ENCODE results near the gene GAD2. TPM values are rescaled to one million over a fixed set of nuclear protein-coding genes. Genes with fewer than 3 reads are reported as not detected.

Gene GAD2
- not detected in 5 replicates for total RNA-seq (2022; extraction: Qiagen RNA extraction; ENCODE audit: low read depth)

DNA sequence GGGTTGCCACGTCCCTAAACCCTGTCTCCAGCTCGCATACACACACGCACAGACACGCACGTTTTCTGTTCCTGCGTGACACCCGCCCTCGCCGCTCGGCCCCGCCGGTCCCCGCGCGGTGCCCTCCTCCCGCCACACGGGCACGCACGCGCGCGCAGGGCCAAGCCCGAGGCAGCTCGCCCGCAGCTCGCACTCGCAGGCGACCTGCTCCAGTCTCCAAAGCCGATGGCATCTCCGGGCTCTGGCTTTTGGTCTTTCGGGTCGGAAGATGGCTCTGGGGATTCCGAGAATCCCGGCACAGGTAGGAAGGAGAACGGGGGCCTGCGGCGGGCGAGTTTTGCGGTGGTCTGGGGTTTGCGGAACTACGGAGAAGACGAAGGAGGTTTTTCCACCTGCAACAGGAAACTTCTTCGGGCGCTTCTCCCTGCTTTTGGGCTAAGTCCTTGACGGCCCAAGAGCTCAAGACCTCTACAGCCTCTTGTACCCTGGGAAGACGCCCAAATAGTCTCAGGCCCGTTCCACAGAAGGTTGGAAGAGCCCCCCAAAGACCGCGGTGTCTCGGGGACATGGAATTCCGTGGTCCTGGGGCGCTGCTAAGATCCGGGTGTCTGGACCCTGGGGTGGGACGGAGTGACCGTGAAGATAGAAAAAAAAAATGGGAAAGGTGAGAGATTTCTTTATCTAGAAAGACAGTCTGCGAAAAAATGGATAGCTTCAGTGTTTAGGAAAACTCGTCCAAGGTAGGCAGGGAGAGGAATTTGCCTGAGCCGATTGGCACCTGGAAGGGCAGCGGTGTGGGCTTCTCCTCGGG, at the start of gene GAD2:
Gene GAD2 (plus strand): TSS at position 190 of the 811 bp plus-strand sequence. CDS start 36 bp downstream, at position 226.

Other genes starting within 250 kb of the GAD2 start
- 7.3 to 8.5 TPM (median 7.6 TPM) in 5 replicates for gene APBB1IP, start 221.6 kb downstream of the GAD2 start, total RNA-seq (2022; extraction: Qiagen RNA extraction; ENCODE audit: low read depth)

Measured in A549 treated with ZK216348 at 1 μM for 4 hours (cell line).